ENCODE data around the gene AMDHD2.
A peak's percentile ranks its signal among the peaks of the same experiment; 100 is the strongest.

The AMDHD2 gene

GRCh38 chr16:2512735-2513404, 7.3 kb upstream of the AMDHD2 start:
- Histone ChIP-seq H3K4me1 (ENCODE audit: control insufficient read depth, low read length) (peaks cover 69% of the 10 kb centered on the region), H3K27me3 (ENCODE audit: control insufficient read depth, low read length) (no peaks in the 10 kb centered on the region), H4K20me1 (ENCODE audit: control insufficient read depth, insufficient read depth, low read depth, low read length) (peaks cover 10% of the 10 kb centered on the region; the same call in 1 of the 2 replicates), H3K4me3 (ENCODE audit: low read length) (peak overlapping the region; percentile 91), H3K9me2 (replicated peaks; ENCODE audit: control insufficient read depth, low read length) (no peaks in the 10 kb centered on the region), H3K36me3 (ENCODE audit: control insufficient read depth, low read length) (peaks cover 13% of the 10 kb centered on the region), H3K4me2 (ENCODE audit: low read length) (peak overlapping the region; percentile 78), H3K27ac (ENCODE audit: low read depth, low read length) (peak overlapping the region; percentile 66), H3F3A (ENCODE audit: control insufficient read depth, insufficient read depth) (peaks cover 6% of the 10 kb centered on the region; the same call in 1 of the 2 replicates), H3K9me3 (ENCODE audit: control insufficient read depth, insufficient read depth, low read length) (no peaks in the 10 kb centered on the region), H3K79me2 (ENCODE audit: control insufficient read depth, low read length) (peaks cover 41% of the 10 kb centered on the region)
- TF ChIP-seq, protein P1, sequence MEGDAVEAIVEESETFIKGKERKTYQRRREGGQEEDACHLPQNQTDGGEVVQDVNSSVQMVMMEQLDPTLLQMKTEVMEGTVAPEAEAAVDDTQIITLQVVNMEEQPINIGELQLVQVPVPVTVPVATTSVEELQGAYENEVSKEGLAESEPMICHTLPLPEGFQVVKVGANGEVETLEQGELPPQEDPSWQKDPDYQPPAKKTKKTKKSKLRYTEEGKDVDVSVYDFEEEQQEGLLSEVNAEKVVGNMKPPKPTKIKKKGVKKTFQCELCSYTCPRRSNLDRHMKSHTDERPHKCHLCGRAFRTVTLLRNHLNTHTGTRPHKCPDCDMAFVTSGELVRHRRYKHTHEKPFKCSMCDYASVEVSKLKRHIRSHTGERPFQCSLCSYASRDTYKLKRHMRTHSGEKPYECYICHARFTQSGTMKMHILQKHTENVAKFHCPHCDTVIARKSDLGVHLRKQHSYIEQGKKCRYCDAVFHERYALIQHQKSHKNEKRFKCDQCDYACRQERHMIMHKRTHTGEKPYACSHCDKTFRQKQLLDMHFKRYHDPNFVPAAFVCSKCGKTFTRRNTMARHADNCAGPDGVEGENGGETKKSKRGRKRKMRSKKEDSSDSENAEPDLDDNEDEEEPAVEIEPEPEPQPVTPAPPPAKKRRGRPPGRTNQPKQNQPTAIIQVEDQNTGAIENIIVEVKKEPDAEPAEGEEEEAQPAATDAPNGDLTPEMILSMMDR (IDR thresholded peaks at IDR 0.05; ENCODE audit: low read depth, low read length, poor library complexity, severe bottlenecking) = peak; percentile 78
- TF ChIP-seq EZH2phosphoT487 (IDR thresholded peaks at IDR 0.05; ENCODE audit: borderline replicate concordance, low read length) = no peak

- Histone ChIP-seq H4K20me1 (ENCODE audit: control insufficient read depth, insufficient read depth, low read depth, low read length) (peaks cover 13% of the 10 kb centered on the region), H3K4me2 (ENCODE audit: low read length) (peak within 1 kb of the TSS; percentile 78), H3K36me3 (ENCODE audit: control insufficient read depth, low read length) (peaks cover 13% of the 10 kb centered on the region), H3K4me3 (ENCODE audit: low read length) (peak within 1 kb of the TSS; percentile 91), H3F3A (ENCODE audit: control insufficient read depth, insufficient read depth) (peaks cover 4% of the 10 kb centered on the region; the same call in 1 of the 2 replicates), H3K9me3 (ENCODE audit: control insufficient read depth, insufficient read depth, low read length) (no peaks in the 10 kb centered on the region), H3K4me1 (ENCODE audit: control insufficient read depth, low read length) (peaks cover 67% of the 10 kb centered on the region), H3K27ac (ENCODE audit: low read depth, low read length) (peak within 1 kb of the TSS; percentile 66), H3K79me2 (ENCODE audit: control insufficient read depth, low read length) (peaks cover 49% of the 10 kb centered on the region), H3K27me3 (ENCODE audit: control insufficient read depth, low read length) (no peaks in the 10 kb centered on the region), H3K9me2 (replicated peaks; ENCODE audit: control insufficient read depth, low read length) (no peaks in the 10 kb centered on the region)
- no peak for TF ChIP-seq EZH2phosphoT487 (IDR thresholded peaks at IDR 0.05; ENCODE audit: borderline replicate concordance, low read length)
- TF ChIP-seq, protein P1 (IDR thresholded peaks at IDR 0.05; ENCODE audit: low read depth, low read length, poor library complexity, severe bottlenecking) = no peak
Observed at GRCh38 chr16:2513405-2514332, 6.5 kb upstream of the AMDHD2 start, which contains the start of gene ATP6V0C. Gene ATP6V0C (plus strand): TSS chr16:2513952. CDS start chr16:2514104, 152 bp downstream.

GRCh38 chr16:2514333-2515179, 5.6 kb upstream of the AMDHD2 start:
- Histone ChIP-seq H3K36me3 (ENCODE audit: control insufficient read depth, low read length) (peaks cover 19% of the 10 kb centered on the region), H3F3A (ENCODE audit: control insufficient read depth, insufficient read depth) (peaks cover 6% of the 10 kb centered on the region), H4K20me1 (ENCODE audit: control insufficient read depth, insufficient read depth, low read depth, low read length) (peaks cover 13% of the 10 kb centered on the region), H3K4me3 (ENCODE audit: low read length) (peak overlapping the region; percentile 91), H3K27ac (ENCODE audit: low read depth, low read length) (peak overlapping the region; percentile 66), H3K79me2 (ENCODE audit: control insufficient read depth, low read length) (peaks cover 58% of the 10 kb centered on the region), H3K9me2 (replicated peaks; ENCODE audit: control insufficient read depth, low read length) (no peaks in the 10 kb centered on the region), H3K9me3 (ENCODE audit: control insufficient read depth, insufficient read depth, low read length) (no peaks in the 10 kb centered on the region), H3K27me3 (ENCODE audit: control insufficient read depth, low read length) (no peaks in the 10 kb centered on the region), H3K4me1 (ENCODE audit: control insufficient read depth, low read length) (peaks cover 71% of the 10 kb centered on the region), H3K4me2 (ENCODE audit: low read length) (peak overlapping the region; percentile 78)
- TF ChIP-seq, protein P1 (IDR thresholded peaks at IDR 0.05; ENCODE audit: low read depth, low read length, poor library complexity, severe bottlenecking) = no peak
- no peak for TF ChIP-seq EZH2phosphoT487 (IDR thresholded peaks at IDR 0.05; ENCODE audit: borderline replicate concordance, low read length)

All from DOHH2 (cell line).